GM12878 (cell line): ENCODE results near the gene PHF1. TPM values are rescaled to one million over a fixed set of nuclear protein-coding genes. Genes with fewer than 3 reads are reported as not detected.

Source experiments
- ATF7 ChIP-seq: fragments of 450-650 bp; IDR thresholded peaks from 2 replicates; pipeline ENCODE4 v1.6.1; 2016; ENCODE audit warnings: low read depth, mild to moderate bottlenecking
- BHLHE40 ChIP-seq, 2 experiments: fragments of 450-650 bp in 1 of 2; IDR thresholded peaks; 2 replicates each; pipeline ENCODE4 v1.6.1; 2011 to 2017; ENCODE audit warnings: low read depth in 2 of 2, borderline replicate concordance in 1 of 2, improper control_type of control experiment in 1 of 2, low read length in 1 of 2, mild to moderate bottlenecking in 1 of 2
- CBX3 ChIP-seq: fragments of 200-600 bp; sonication (generic); IDR thresholded peaks from 2 replicates; pipeline ENCODE4 v1.6.1; 2016; ENCODE audit warnings: low read depth, borderline replicate concordance
- CREB1 ChIP-seq: IDR thresholded peaks from 2 replicates; pipeline ENCODE4 v1.6.1; 2012; ENCODE audit warnings: low read depth, mild to moderate bottlenecking, inconsistent platforms
- CREM ChIP-seq: IDR thresholded peaks from 2 replicates; pipeline ENCODE4 v1.6.1; 2014; ENCODE audit warnings: antibody characterized with exemption, low read depth
- DPF2 ChIP-seq: fragments of 450-650 bp; IDR thresholded peaks from 2 replicates; pipeline ENCODE4 v1.6.1; 2017; ENCODE audit warnings: mild to moderate bottlenecking
- EGR1 ChIP-seq, 2 experiments: IDR thresholded peaks; 1 replicate in 1 of 2; 2 replicates in 1 of 2; pipeline ENCODE4 v1.6.1; 2011 to 2012; ENCODE audit warnings: low read depth in 2 of 2, low read length in 2 of 2, borderline replicate concordance in 1 of 2, mild to moderate bottlenecking in 1 of 2, moderate library complexity in 1 of 2
- EP300 ChIP-seq, 2 experiments: fragments of 150-350 bp in 1 of 2; IDR thresholded peaks; 2 replicates each; pipeline ENCODE4 v1.6.1; 2011 to 2012; ENCODE audit warnings: low read depth in 2 of 2, low read length in 2 of 2, borderline replicate concordance in 1 of 2, improper control_type of control experiment in 1 of 2, inconsistent platforms in 1 of 2; ENCODE audit not compliant: control insufficient read depth in 1 of 2
- HDAC6 ChIP-seq: fragments of 200-600 bp; sonication (generic); IDR thresholded peaks from one replicate; pipeline ENCODE4 v1.8.0; 2017; ENCODE audit warnings: antibody characterized with exemption; ENCODE audit not compliant: unreplicated experiment
- HDGF ChIP-seq: fragments of 450-650 bp; IDR thresholded peaks from 2 replicates; pipeline ENCODE4 v1.6.1; 2016; ENCODE audit warnings: antibody characterized with exemption
- IKZF1 ChIP-seq: fragments of 450-650 bp; conservative IDR thresholded peaks from 2 replicates; pipeline ENCODE4 v1.6.1; 2017; ENCODE audit warnings: antibody characterized with exemption, mild to moderate bottlenecking
- POLR2AphosphoS5 ChIP-seq: IDR thresholded peaks from 2 replicates; pipeline ENCODE4 v1.6.1; 2011; ENCODE audit warnings: mild to moderate bottlenecking, low read length, inconsistent platforms
- RAD51 ChIP-seq: fragments of 450-650 bp; IDR thresholded peaks from 2 replicates; pipeline ENCODE4 v1.6.1; 2016; ENCODE audit warnings: moderate library complexity, mild to moderate bottlenecking, inconsistent platforms
- SMAD1 ChIP-seq: fragments of 450-650 bp; IDR thresholded peaks from 2 replicates; pipeline ENCODE4 v1.6.1; 2018; ENCODE audit warnings: mild to moderate bottlenecking, low read depth; ENCODE audit not compliant: partially characterized antibody
- SP1 ChIP-seq: IDR thresholded peaks from one replicate; pipeline ENCODE4 v1.6.1; 2011; ENCODE audit warnings: low read depth, low read length
- TCF7 ChIP-seq: IDR thresholded peaks from 2 replicates; pipeline ENCODE4 v1.6.1; 2014; ENCODE audit warnings: antibody characterized with exemption, borderline replicate concordance
- polyA plus RNA-seq, 11 experiments: library from polyadenylated mRNA; depleted of rRNA in 4 of 11; unstranded in 6 of 11; stranded (reverse) in 5 of 11; fragments of >200 nt; fragmentation: Nextera tagmentation in 4 of 11; fragmentation: Illumina TruSeq in 1 of 11; extraction: Ambion mirVana in 4 of 11; extraction: Trizol in 1 of 11; gene quantifications; 1 replicate in 1 of 11; 2 replicates in 10 of 11; pipeline versions ENCODE4 v1.2.1 to v1.2.3, GENCODE V29; 2011 to 2016; ENCODE audit warnings: inconsistent platforms in 2 of 11, missing spikeins in 2 of 11, low read depth in 1 of 11
- total RNA-seq, 4 experiments: library from RNA; depleted of rRNA in 3 of 4; stranded (reverse); fragments of >200 nt in 3 of 4; fragmentation: Illumina TruSeq in 1 of 4; extraction: Trizol in 1 of 4; gene quantifications; 2 replicates each; pipeline versions ENCODE4 v1.2.1 to v1.2.3, GENCODE V29; 2013 to 2021
- TF ChIP-seq, protein P1 (sequence below): fragments of 150-350 bp; IDR thresholded peaks from 2 replicates; pipeline ENCODE4 v1.6.1; 2016; ENCODE audit warnings: low read depth, low read length
- TF ChIP-seq, protein P2 (sequence below): IDR thresholded peaks from 2 replicates; pipeline ENCODE4 v1.6.1; 2012; ENCODE audit warnings: low read length, inconsistent platforms
- TF ChIP-seq, protein P3 (sequence below): fragments of 450-650 bp; formaldehyde crosslinking; IDR thresholded peaks from 2 replicates; pipeline ENCODE4 v1.4.0; 2020; ENCODE audit warnings: mild to moderate bottlenecking, moderate library complexity
- TF ChIP-seq, protein P4 (sequence below): IDR thresholded peaks from 2 replicates; pipeline ENCODE4 v1.6.1; 2011; ENCODE audit warnings: mild to moderate bottlenecking, low read depth, low read length, moderate library complexity; ENCODE audit not compliant: insufficient replicate concordance

Gene PHF1
- total and polyA plus RNA-seq, 10 of the 15 experiments (the other 5 are each of a cell fraction or from before 2014, with no cell fraction given) = 1.3 to 17.8 (median 6.2) TPM

- TF ChIP-seq CREB1 (no peak), SP1 (no peak), SMAD1 (no peak), DPF2 (peak; percentile 59; the same call in 1 of the 2 replicates), IKZF1 (peak; percentile 39), HDGF (no peak), ATF7 (no peak; the same call in 1 of the 2 replicates), BHLHE40 (IDR thresholded peaks at IDR 0.05; ENCODE audit: borderline replicate concordance in 1 of 2, low read depth in 2 of 2, low read length in 1 of 2) (no peak), EP300 (IDR thresholded peaks at IDR 0.05; ENCODE audit: borderline replicate concordance in 1 of 2, control insufficient read depth in 1 of 2, low read depth in 2 of 2, low read length in 2 of 2) (peak in 1 of 2 experiments; percentile 20; a peak in 1 of 4 replicates), RAD51 (no peak), EGR1 (IDR thresholded peaks at IDR 0.05; ENCODE audit: borderline replicate concordance in 1 of 2, low read depth in 2 of 2, low read length in 2 of 2) (peak in 1 of 2 experiments; percentile 30; a peak in 1 of 3 replicates), HDAC6 (no peak), TCF7 (no peak), CBX3 (no peak), CREM (no peak), POLR2AphosphoS5 (no peak; the same call in 1 of the 2 replicates)
- TF ChIP-seq, protein P1, sequence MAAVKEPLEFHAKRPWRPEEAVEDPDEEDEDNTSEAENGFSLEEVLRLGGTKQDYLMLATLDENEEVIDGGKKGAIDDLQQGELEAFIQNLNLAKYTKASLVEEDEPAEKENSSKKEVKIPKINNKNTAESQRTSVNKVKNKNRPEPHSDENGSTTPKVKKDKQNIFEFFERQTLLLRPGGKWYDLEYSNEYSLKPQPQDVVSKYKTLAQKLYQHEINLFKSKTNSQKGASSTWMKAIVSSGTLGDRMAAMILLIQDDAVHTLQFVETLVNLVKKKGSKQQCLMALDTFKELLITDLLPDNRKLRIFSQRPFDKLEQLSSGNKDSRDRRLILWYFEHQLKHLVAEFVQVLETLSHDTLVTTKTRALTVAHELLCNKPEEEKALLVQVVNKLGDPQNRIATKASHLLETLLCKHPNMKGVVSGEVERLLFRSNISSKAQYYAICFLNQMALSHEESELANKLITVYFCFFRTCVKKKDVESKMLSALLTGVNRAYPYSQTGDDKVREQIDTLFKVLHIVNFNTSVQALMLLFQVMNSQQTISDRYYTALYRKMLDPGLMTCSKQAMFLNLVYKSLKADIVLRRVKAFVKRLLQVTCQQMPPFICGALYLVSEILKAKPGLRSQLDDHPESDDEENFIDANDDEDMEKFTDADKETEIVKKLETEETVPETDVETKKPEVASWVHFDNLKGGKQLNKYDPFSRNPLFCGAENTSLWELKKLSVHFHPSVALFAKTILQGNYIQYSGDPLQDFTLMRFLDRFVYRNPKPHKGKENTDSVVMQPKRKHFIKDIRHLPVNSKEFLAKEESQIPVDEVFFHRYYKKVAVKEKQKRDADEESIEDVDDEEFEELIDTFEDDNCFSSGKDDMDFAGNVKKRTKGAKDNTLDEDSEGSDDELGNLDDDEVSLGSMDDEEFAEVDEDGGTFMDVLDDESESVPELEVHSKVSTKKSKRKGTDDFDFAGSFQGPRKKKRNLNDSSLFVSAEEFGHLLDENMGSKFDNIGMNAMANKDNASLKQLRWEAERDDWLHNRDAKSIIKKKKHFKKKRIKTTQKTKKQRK = no peak
- TF ChIP-seq, protein P2, sequence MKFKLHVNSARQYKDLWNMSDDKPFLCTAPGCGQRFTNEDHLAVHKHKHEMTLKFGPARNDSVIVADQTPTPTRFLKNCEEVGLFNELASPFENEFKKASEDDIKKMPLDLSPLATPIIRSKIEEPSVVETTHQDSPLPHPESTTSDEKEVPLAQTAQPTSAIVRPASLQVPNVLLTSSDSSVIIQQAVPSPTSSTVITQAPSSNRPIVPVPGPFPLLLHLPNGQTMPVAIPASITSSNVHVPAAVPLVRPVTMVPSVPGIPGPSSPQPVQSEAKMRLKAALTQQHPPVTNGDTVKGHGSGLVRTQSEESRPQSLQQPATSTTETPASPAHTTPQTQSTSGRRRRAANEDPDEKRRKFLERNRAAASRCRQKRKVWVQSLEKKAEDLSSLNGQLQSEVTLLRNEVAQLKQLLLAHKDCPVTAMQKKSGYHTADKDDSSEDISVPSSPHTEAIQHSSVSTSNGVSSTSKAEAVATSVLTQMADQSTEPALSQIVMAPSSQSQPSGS = no peak
- TF ChIP-seq, protein P3, sequence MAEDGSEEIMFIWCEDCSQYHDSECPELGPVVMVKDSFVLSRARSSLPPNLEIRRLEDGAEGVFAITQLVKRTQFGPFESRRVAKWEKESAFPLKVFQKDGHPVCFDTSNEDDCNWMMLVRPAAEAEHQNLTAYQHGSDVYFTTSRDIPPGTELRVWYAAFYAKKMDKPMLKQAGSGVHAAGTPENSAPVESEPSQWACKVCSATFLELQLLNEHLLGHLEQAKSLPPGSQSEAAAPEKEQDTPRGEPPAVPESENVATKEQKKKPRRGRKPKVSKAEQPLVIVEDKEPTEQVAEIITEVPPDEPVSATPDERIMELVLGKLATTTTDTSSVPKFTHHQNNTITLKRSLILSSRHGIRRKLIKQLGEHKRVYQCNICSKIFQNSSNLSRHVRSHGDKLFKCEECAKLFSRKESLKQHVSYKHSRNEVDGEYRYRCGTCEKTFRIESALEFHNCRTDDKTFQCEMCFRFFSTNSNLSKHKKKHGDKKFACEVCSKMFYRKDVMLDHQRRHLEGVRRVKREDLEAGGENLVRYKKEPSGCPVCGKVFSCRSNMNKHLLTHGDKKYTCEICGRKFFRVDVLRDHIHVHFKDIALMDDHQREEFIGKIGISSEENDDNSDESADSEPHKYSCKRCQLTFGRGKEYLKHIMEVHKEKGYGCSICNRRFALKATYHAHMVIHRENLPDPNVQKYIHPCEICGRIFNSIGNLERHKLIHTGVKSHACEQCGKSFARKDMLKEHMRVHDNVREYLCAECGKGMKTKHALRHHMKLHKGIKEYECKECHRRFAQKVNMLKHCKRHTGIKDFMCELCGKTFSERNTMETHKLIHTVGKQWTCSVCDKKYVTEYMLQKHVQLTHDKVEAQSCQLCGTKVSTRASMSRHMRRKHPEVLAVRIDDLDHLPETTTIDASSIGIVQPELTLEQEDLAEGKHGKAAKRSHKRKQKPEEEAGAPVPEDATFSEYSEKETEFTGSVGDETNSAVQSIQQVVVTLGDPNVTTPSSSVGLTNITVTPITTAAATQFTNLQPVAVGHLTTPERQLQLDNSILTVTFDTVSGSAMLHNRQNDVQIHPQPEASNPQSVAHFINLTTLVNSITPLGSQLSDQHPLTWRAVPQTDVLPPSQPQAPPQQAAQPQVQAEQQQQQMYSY (CRISPR knock-in tag) = no peak
- TF ChIP-seq, protein P4, sequence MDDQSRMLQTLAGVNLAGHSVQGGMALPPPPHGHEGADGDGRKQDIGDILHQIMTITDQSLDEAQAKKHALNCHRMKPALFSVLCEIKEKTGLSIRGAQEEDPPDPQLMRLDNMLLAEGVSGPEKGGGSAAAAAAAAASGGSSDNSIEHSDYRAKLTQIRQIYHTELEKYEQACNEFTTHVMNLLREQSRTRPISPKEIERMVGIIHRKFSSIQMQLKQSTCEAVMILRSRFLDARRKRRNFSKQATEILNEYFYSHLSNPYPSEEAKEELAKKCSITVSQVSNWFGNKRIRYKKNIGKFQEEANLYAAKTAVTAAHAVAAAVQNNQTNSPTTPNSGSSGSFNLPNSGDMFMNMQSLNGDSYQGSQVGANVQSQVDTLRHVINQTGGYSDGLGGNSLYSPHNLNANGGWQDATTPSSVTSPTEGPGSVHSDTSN = no peak
Observed at GRCh38 chr6:33410711-33411631, at the start of gene PHF1 (continued).
